Measurements from ENCODE around the gene ZNF865.

Gene ZNF865

DNA sequence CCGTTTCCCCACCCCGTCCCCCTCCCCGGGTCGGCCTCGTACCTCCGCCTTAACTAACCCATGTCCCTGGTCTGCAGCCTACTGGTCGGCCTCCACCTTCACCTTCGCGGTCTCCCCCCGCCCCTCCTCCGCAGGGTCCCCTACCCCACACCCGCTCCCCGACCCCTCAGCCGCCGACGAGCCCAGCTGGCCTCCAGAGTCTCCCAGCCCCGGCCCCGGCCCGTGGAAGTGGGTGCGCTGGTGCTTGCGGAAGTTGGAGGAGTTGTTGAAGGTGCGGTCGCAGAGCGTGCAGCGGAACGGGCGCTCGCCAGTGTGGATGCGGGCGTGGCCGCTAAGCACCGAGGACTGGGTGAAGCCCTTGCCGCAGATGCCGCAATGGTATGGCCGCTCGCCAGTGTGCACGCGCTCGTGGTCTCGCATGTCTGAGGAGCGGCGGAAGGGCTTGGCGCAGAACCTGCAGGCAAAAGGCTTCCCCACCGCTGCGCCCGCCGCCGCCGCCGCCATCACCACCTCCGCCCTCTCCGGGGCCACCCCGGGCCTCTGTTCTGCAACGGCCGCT lies 16.3 kb downstream of the ZNF865 start:
- in situ Hi-C loops (cut with MboI; ENCODE audit: low pct_unique_long_range_greater_than_20kb, low sequenced_read_pairs, unreplicated experiment), result loop anchor here (25.0 kb wide), 1 partner anchor 1159 kb away; the partner anchor contains the start of genes CDC42EP5 and LENG9
- DNase-seq (ENCODE audit: low spot score), result no peak
- TF ChIP-seq, protein P1, sequence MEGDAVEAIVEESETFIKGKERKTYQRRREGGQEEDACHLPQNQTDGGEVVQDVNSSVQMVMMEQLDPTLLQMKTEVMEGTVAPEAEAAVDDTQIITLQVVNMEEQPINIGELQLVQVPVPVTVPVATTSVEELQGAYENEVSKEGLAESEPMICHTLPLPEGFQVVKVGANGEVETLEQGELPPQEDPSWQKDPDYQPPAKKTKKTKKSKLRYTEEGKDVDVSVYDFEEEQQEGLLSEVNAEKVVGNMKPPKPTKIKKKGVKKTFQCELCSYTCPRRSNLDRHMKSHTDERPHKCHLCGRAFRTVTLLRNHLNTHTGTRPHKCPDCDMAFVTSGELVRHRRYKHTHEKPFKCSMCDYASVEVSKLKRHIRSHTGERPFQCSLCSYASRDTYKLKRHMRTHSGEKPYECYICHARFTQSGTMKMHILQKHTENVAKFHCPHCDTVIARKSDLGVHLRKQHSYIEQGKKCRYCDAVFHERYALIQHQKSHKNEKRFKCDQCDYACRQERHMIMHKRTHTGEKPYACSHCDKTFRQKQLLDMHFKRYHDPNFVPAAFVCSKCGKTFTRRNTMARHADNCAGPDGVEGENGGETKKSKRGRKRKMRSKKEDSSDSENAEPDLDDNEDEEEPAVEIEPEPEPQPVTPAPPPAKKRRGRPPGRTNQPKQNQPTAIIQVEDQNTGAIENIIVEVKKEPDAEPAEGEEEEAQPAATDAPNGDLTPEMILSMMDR (IDR thresholded peaks at IDR 0.05; ENCODE audit: extremely low read depth, insufficient read depth, missing control alignments), result no peak

DNA sequence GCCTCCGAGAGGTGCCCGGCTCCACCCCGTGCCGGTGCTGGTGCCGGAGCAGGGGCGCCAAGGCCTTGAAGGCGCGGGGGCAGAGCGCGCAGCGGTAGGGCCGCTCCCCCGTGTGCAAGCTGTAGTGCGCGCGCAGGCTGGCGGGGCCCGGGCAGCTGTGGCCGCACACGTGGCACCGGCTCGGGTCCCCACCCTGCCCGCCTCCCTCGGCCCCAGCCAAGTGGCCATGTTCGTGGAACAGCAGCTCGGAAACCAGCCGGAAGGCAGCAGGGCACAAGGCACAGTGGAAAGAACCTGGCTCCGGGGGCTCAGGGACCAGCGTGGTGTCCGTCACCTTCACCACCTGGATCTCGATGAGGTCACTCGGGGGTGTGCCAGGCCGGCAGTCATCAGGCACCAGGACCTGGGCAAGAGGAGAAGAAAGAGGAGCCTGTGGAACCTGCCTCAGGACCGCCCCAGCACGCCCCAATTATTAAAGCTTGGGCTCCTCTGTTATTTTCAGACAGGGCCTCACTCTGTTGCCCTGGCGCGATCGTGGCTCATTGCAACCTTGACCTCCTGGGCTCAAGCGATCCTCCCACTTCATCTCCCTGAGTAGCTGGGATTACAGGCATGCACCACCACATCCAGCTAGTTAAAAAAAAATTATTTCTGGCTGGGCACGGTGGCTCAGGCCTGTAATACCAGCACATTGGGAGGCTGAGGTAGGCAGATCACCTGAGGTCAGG lies 17.0 kb downstream of the ZNF865 start:
- in situ Hi-C loops (cut with MboI; ENCODE audit: low pct_unique_long_range_greater_than_20kb, low sequenced_read_pairs, unreplicated experiment), result loop anchor here (25.0 kb wide), 1 partner anchor 1160 kb away; the partner anchor contains the start of genes CDC42EP5 and LENG9
- TF ChIP-seq, protein P1 (IDR thresholded peaks at IDR 0.05; ENCODE audit: extremely low read depth, insufficient read depth, missing control alignments), result no peak

DNA sequence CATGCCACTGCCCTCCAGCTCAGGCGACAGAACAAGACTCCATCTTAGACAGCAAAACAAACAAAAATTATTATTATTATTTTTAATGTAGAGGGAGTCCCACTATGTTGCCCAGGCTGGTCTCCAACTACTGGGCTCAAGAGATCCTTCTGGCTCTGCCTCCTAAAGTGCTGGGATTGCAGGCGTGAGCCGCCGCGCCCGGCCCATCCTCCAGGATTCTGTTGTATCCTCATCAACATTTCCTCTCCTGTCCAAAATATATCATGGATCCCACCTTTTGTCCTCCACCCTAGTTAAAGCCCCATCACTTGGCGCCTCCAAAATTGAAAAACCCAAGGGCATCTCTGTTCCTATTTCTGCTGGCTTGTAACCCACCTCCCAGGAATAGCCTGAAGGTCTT lies 17.7 kb downstream of the ZNF865 start:
- no peak for DNase-seq (ENCODE audit: low spot score)
- in situ Hi-C loops (cut with MboI; ENCODE audit: low pct_unique_long_range_greater_than_20kb, low sequenced_read_pairs, unreplicated experiment), result loop anchor here (25.0 kb wide), 1 partner anchor 1161 kb away; the partner anchor contains the start of genes CDC42EP5 and LENG9
- TF ChIP-seq, protein P1 (IDR thresholded peaks at IDR 0.05; ENCODE audit: extremely low read depth, insufficient read depth, missing control alignments), result no peak

More for the DNA sequence above, 17.0 kb downstream of the ZNF865 start:
- no peak for DNase-seq (ENCODE audit: low spot score)

- in situ Hi-C loops (cut with MboI; ENCODE audit: low pct_unique_long_range_greater_than_20kb, low sequenced_read_pairs, unreplicated experiment), result loop anchor here (25.0 kb wide), 1 partner anchor 1161 kb away; the partner anchor contains the start of genes CDC42EP5 and LENG9
- TF ChIP-seq, protein P1 (IDR thresholded peaks at IDR 0.05; ENCODE audit: extremely low read depth, insufficient read depth, missing control alignments), result no peak
- no peak for DNase-seq (ENCODE audit: low spot score)
Measured at GRCh38 chr19:55623561-55623960, 18.1 kb downstream of the ZNF865 start.

GRCh38 chr19:55624109-55625003 lies 18.9 kb downstream of the ZNF865 start, which contains the start of gene ZNF784:
ZNF784 (minus strand) TSS chr19:55624566; CDS start chr19:55624561, 5 bp downstream.
- in situ Hi-C loops (cut with MboI; ENCODE audit: low pct_unique_long_range_greater_than_20kb, low sequenced_read_pairs, unreplicated experiment), result loop anchor here (5.0 to 25.0 kb wide), 2 partner anchors 117 to 1162 kb away; partner anchors contain the start of genes CDC42EP5 and LENG9
- TF ChIP-seq, protein P1 (IDR thresholded peaks at IDR 0.05; ENCODE audit: extremely low read depth, insufficient read depth, missing control alignments), result no peak
- DNase-seq (ENCODE audit: low spot score), result peak; percentile 96

DNA sequence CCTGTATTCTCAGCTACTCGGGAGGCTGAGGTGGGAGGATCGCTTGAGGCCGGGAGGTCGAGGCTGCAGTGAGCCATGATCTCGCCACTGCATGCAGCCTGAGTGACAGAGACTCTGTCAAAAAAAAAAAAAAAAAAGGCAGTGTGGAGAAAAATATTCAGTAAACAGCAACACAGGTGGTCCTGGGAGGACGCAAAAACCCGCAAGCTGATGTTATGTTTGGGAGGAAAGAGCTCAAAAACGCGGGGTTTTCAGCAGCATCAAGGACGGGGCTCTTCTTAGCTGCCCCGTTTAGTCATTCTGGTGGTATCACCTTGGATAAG lies 19.5 kb downstream of the ZNF865 start:
- TF ChIP-seq, protein P1 (IDR thresholded peaks at IDR 0.05; ENCODE audit: extremely low read depth, insufficient read depth, missing control alignments), result no peak
- no peak for DNase-seq (ENCODE audit: low spot score)
- in situ Hi-C loops (cut with MboI; ENCODE audit: low pct_unique_long_range_greater_than_20kb, low sequenced_read_pairs, unreplicated experiment), result loop anchor here (5.0 kb wide), 1 partner anchor 118 kb away; no protein-coding TSS in a partner anchor

All from GM13977 (cell line).